CD4-positive, alpha-beta T cell (primary cell): ENCODE results near the gene RGS7BP. TPM values are rescaled to one million over a fixed set of nuclear protein-coding genes. Genes with fewer than 3 reads are reported as not detected.
"Not testable (repeated sequence)": the region's sequence is repeated elsewhere in the genome, so short reads cannot be mapped to it uniquely, and the experiment has no call there.

Source experiments
- ATAC-seq: fragments of 200-7000 bp; cut with Tn5 transposase; one replicate; pipeline ENCODE4 v1.10.0; 2022; ENCODE audit warnings: mild to moderate bottlenecking; ENCODE audit not compliant: poor library complexity
- CTCF ChIA-PET: fragments of 350-600 bp; sonication (Branson Sonifier 250); formaldehyde crosslinking; loops from one replicate; lab custom pipeline; 2021; ENCODE audit warnings: antibody characterized with exemption, inconsistent platforms; lab: Charles Lee
- POLR2A ChIA-PET: fragments of 350-600 bp; sonication (Branson Sonifier 250); formaldehyde crosslinking; loops from one replicate; lab custom pipeline; 2021; ENCODE audit warnings: antibody characterized with exemption, inconsistent platforms; lab: Charles Lee
- DNase-seq, 14 experiments: peaks; one replicate each; pipeline ENCODE4 v3.0.0-alpha.2; 2013 to 2020; ENCODE audit warnings: mixed read lengths in 2 of 14
- H3K27ac ChIP-seq, 2 donors: one replicate each; pipeline versions ENCODE4 v1.5.1 to v1.7.0; 2013; ENCODE audit warnings: low read length in 2 of 2, low read depth in 1 of 2, mild to moderate bottlenecking in 1 of 2
- H3K27me3 ChIP-seq, 2 experiments: 1 replicate in 1 of 2; 2 replicates in 1 of 2; pipeline versions ENCODE4 v1.6.1 to v1.7.0; 2013; ENCODE audit warnings: low read length in 2 of 2, control low read depth in 1 of 2, mild to moderate bottlenecking in 1 of 2, moderate library complexity in 1 of 2; ENCODE audit not compliant: insufficient read depth in 2 of 2, control insufficient read depth in 1 of 2
- H3K36me3 ChIP-seq: one replicate; pipeline ENCODE4 v1.6.1; 2013; ENCODE audit warnings: low read length, control low read depth; ENCODE audit not compliant: insufficient read depth
- H3K4me1 ChIP-seq: one replicate; pipeline ENCODE4 v1.6.1; 2013; ENCODE audit warnings: low read length, control low read depth; ENCODE audit not compliant: insufficient read depth
- H3K4me3 ChIP-seq: one replicate; pipeline ENCODE4 v1.5.1; 2013; ENCODE audit warnings: mild to moderate bottlenecking, low read length, moderate library complexity
- H3K9me3 ChIP-seq, 2 experiments: 1 replicate in 1 of 2; 2 replicates in 1 of 2; pipeline versions ENCODE4 v1.6.1 to v1.7.0; 2013; ENCODE audit warnings: low read length in 2 of 2, mild to moderate bottlenecking in 2 of 2, control low read depth in 1 of 2, moderate library complexity in 1 of 2; ENCODE audit not compliant: control insufficient read depth in 1 of 2, insufficient read depth in 1 of 2
- H3K27ac Mint-ChIP-seq: one replicate; pipeline ENCODE4 v1.8.0; 2020; ENCODE audit warnings: mixed read lengths
- H3K27me3 Mint-ChIP-seq: one replicate; pipeline ENCODE4 v1.8.0; 2021; ENCODE audit warnings: mixed read lengths
- H3K36me3 Mint-ChIP-seq: one replicate; pipeline ENCODE4 v1.8.0; 2021; ENCODE audit warnings: low read depth, mixed read lengths
- H3K4me1 Mint-ChIP-seq: one replicate; pipeline ENCODE4 v1.8.0; 2021; ENCODE audit warnings: low read depth, mixed read lengths
- H3K4me3 Mint-ChIP-seq: one replicate; pipeline ENCODE4 v1.8.0; 2020; ENCODE audit warnings: mild to moderate bottlenecking, mixed read lengths
- H3K9me3 Mint-ChIP-seq: one replicate; pipeline ENCODE4 v1.8.0; 2020; ENCODE audit warnings: mixed read lengths
- CTCF ChIP-seq: fragments of 200-600 bp; IDR thresholded peaks from one replicate; pipeline ENCODE4 v1.8.0; 2022; ENCODE audit warnings: antibody characterized with exemption, mild to moderate bottlenecking
- intact Hi-C, 2 experiments: fragments of 100-400 bp; cut with DNase I in 1 of 2; cut with micrococcal nuclease in 1 of 2; formaldehyde crosslinking; loops; one replicate each; pipeline versions ENCODE4 v1.15.1 to v1.9.0; 2023 to 2025; cut with DNase I, micrococcal nuclease
- total RNA-seq, 174 experiments: library from RNA in 2 of 174; stranded (reverse) in 2 of 174; gene quantifications; one replicate each; pipeline ENCODE4 v1.2.3 and lab custom pipeline; 2021 to 2026

The RGS7BP gene
- total RNA-seq, 2 experiments from 2014 or later: not detected

- H3K4me1 ChIP-seq: no peaks in the 10 kb centered on the region
- Mint-ChIP-seq H3K9me3 (no peaks in the 10 kb centered on the region), H3K27me3 (no peaks in the 10 kb centered on the region), H3K4me3 (no peak overlapping the region), H3K27ac (no peak overlapping the region), H3K36me3 (no peaks in the 10 kb centered on the region), H3K4me1 (no peaks in the 10 kb centered on the region)
- no peak for TF ChIP-seq CTCF
- POLR2A ChIA-PET: no interaction called here
- no peaks in the 10 kb centered on the region for H3K27me3 ChIP-seq
- no peak for DNase-seq
- H3K27ac ChIP-seq: no peak overlapping the region
- no peak for ATAC-seq
- intact Hi-C loops: no loop called here
- no peaks in the 10 kb centered on the region for H3K36me3 ChIP-seq
- no peaks in the 10 kb centered on the region for H3K9me3 ChIP-seq
- no peak overlapping the region for H3K4me3 ChIP-seq
- CTCF ChIA-PET: no interaction called here
Measured at GRCh38 chr5:64534033-64534432, 28.2 kb downstream of the RGS7BP start.

- H3K36me3 Mint-ChIP-seq: no peaks in the 10 kb centered on the region
- H3K27ac Mint-ChIP-seq: no peak overlapping the region
- Histone ChIP-seq H3K27me3 (peaks cover 0 to 4% of the 10 kb centered on the region in 2 experiments), H3K4me1 (no peaks in the 10 kb centered on the region), H3K27ac (no peak overlapping the region), H3K4me3 (no peak overlapping the region), H3K36me3 (no peaks in the 10 kb centered on the region), H3K9me3 (no peaks in the 10 kb centered on the region)
- TF ChIP-seq CTCF: no peak
- no peak for ATAC-seq
- DNase-seq: no peak
- intact Hi-C loops: no loop called here
- peaks cover 7% of the 10 kb centered on the region for H3K27me3 Mint-ChIP-seq
- no peaks in the 10 kb centered on the region for H3K4me1 Mint-ChIP-seq
- peaks cover 5% of the 10 kb centered on the region for H3K9me3 Mint-ChIP-seq
- H3K4me3 Mint-ChIP-seq: no peak overlapping the region
- ChIA-PET POLR2A (no interaction called here), CTCF (no interaction called here)
Measured at GRCh38 chr5:64557911-64558310, 52.1 kb downstream of the RGS7BP start.

- POLR2A ChIA-PET, H3K9me3 ChIP-seq, DNase-seq, H3K27me3 ChIP-seq, H3K27ac ChIP-seq, H3K4me1 ChIP-seq, H3K36me3 ChIP-seq, H3K9me3 Mint-ChIP-seq, H3K27ac Mint-ChIP-seq, H3K4me3 Mint-ChIP-seq, H3K4me3 ChIP-seq, intact Hi-C loops, H3K4me1 Mint-ChIP-seq, CTCF ChIA-PET, ATAC-seq, H3K36me3 Mint-ChIP-seq: not testable (repeated sequence)
- peaks cover 11% of the 10 kb centered on the region for H3K27me3 Mint-ChIP-seq
Measured at GRCh38 chr5:64558641-64559040, 52.8 kb downstream of the RGS7BP start.

GRCh38 chr5:64566310-64566916, 60.6 kb downstream of the RGS7BP start:
- H3K9me3 ChIP-seq: no peaks in the 10 kb centered on the region
- no peaks in the 10 kb centered on the region for H3K27me3 ChIP-seq
- H3K4me1 ChIP-seq: no peaks in the 10 kb centered on the region
- no peak overlapping the region for H3K27ac ChIP-seq
- no peak for DNase-seq
- no peak for TF ChIP-seq CTCF
- POLR2A ChIA-PET: no interaction called here
- H3K36me3 Mint-ChIP-seq: no peaks in the 10 kb centered on the region
- H3K4me1 Mint-ChIP-seq: no peaks in the 10 kb centered on the region
- no peak overlapping the region for H3K4me3 Mint-ChIP-seq
- intact Hi-C loops: no loop called here
- ATAC-seq: no peak
- no peaks in the 10 kb centered on the region for H3K36me3 ChIP-seq
- H3K9me3 Mint-ChIP-seq: no peaks in the 10 kb centered on the region
- H3K27ac Mint-ChIP-seq: no peak overlapping the region
- no peak overlapping the region for H3K4me3 ChIP-seq
- H3K27me3 Mint-ChIP-seq: peaks cover 8% of the 10 kb centered on the region
- CTCF ChIA-PET: no interaction called here
